GM12878 (cell line): ENCODE data around the gene TEX55. TPM values are rescaled to one million over a fixed set of nuclear protein-coding genes. Genes with fewer than 3 reads are reported as not detected.

ENCODE experiments used
- ATAC-seq: fragments of 200-7000 bp; cut with Tn5 transposase; 3 replicates; pipeline ENCODE4 v1.9.1; 2020; ENCODE audit warnings: mild to moderate bottlenecking, moderate library complexity
- BruUV-seq: library from RNA; stranded (reverse); fragments of 400-500 nt; replicated peaks from 2 replicates; lab custom pipeline; 2021; lab: Mats Ljungman, UMichigan
- CTCF ChIA-PET: fragments of 300-600 bp; sonication (Branson Sonifier 250); formaldehyde crosslinking; extraction: SDS; loops from one replicate; lab custom pipeline; 2021; ENCODE audit warnings: inconsistent platforms; lab: Yijun Ruan, JAX
- POLR2A ChIA-PET: fragments of 350-600 bp; formaldehyde crosslinking; extraction: SDS; loops from one replicate; lab custom pipeline; 2021; ENCODE audit warnings: inconsistent platforms; lab: Charles Lee
- RAD21 ChIA-PET: fragments of 300-600 bp; sonication (Branson Sonifier 250); formaldehyde crosslinking; loops from one replicate; lab custom pipeline; 2023; ENCODE audit warnings: antibody characterized with exemption; ENCODE audit not compliant: unreplicated experiment; lab: Charles Lee
- SMC1A ChIA-PET: fragments of 300-600 bp; sonication (Branson Sonifier 250); formaldehyde crosslinking; loops from one replicate; lab custom pipeline; 2023; ENCODE audit not compliant: unreplicated experiment, uncharacterized antibody; lab: Charles Lee
- DNase-seq: peaks from one replicate; pipeline ENCODE4 v3.0.0-alpha.2; 2011; ENCODE audit warnings: low read depth, low spot score
- FAIRE-seq: peaks from 3 replicates; lab custom pipeline; 2011; peaks lifted over from hg19 to GRCh38; lab: Jason Lieb, UNC
- H2AFZ ChIP-seq: 2 replicates; pipeline ENCODE4 v1.6.0; 2011; ENCODE audit warnings: low read depth, low read length, control low read depth; ENCODE audit not compliant: control insufficient read depth
- H3K27ac ChIP-seq: 2 replicates; pipeline ENCODE4 v1.5.1; 2011; ENCODE audit warnings: control low read depth; ENCODE audit not compliant: control insufficient read depth, insufficient read depth
- H3K27me3 ChIP-seq, 2 experiments: replicated peaks in 1 of 2; 2 replicates each; pipeline versions ENCODE4 v1.6.0 to v1.6.1; 2011; ENCODE audit warnings: low read length in 1 of 2; ENCODE audit not compliant: control insufficient read depth in 2 of 2, insufficient read depth in 2 of 2
- H3K36me3 ChIP-seq, 2 experiments: 2 replicates each; pipeline ENCODE4 v1.5.1; 2011; ENCODE audit warnings: low read length in 1 of 2; ENCODE audit not compliant: control insufficient read depth in 2 of 2, insufficient read depth in 2 of 2
- H3K4me1 ChIP-seq: 2 replicates; pipeline ENCODE4 v1.6.1; 2011; ENCODE audit warnings: mild to moderate bottlenecking, low read length, moderate library complexity, mixed read lengths; ENCODE audit not compliant: control insufficient read depth, insufficient read depth
- H3K4me2 ChIP-seq: 2 replicates; pipeline ENCODE4 v1.6.0; 2011; ENCODE audit warnings: control low read depth; ENCODE audit not compliant: control insufficient read depth, insufficient read depth
- H3K4me3 ChIP-seq: fragments of 200-600 bp; sonication (generic); 2 replicates; pipeline ENCODE4 v1.5.1; 2016
- H3K79me2 ChIP-seq: 2 replicates; pipeline ENCODE4 v1.6.0; 2011; ENCODE audit warnings: low read length; ENCODE audit not compliant: control insufficient read depth, insufficient read depth
- H3K9ac ChIP-seq: 2 replicates; pipeline ENCODE4 v1.8.0; 2011; ENCODE audit warnings: low read length, control low read depth, mixed read lengths; ENCODE audit not compliant: control insufficient read depth, insufficient read depth
- H3K9me3 ChIP-seq: replicated peaks from 3 replicates; pipeline ENCODE4 v1.5.1; 2011; ENCODE audit warnings: mild to moderate bottlenecking, low read length; ENCODE audit not compliant: control insufficient read depth, insufficient read depth
- H4K20me1 ChIP-seq: 2 replicates; pipeline ENCODE4 v1.6.0; 2011; ENCODE audit not compliant: control insufficient read depth, insufficient read depth
- BHLHE40 ChIP-seq, 2 experiments: fragments of 450-650 bp in 1 of 2; IDR thresholded peaks; 2 replicates each; pipeline ENCODE4 v1.6.1; 2011 to 2017; ENCODE audit warnings: low read depth in 2 of 2, borderline replicate concordance in 1 of 2, improper control_type of control experiment in 1 of 2, low read length in 1 of 2, mild to moderate bottlenecking in 1 of 2
- CREM ChIP-seq: IDR thresholded peaks from 2 replicates; pipeline ENCODE4 v1.6.1; 2014; ENCODE audit warnings: antibody characterized with exemption, low read depth
- ETV6 ChIP-seq, 2 experiments: fragments of 450-650 bp in 1 of 2; IDR thresholded peaks in 1 of 2; conservative IDR thresholded peaks in 1 of 2; 2 replicates each; pipeline ENCODE4 v1.6.1; 2014; ENCODE audit warnings: antibody characterized with exemption in 1 of 2, borderline replicate concordance in 1 of 2, low read depth in 1 of 2, mild to moderate bottlenecking in 1 of 2, moderate library complexity in 1 of 2
- FOXM1 ChIP-seq: IDR thresholded peaks from 2 replicates; pipeline ENCODE4 v1.6.1; 2012; ENCODE audit warnings: low read depth, mild to moderate bottlenecking, inconsistent platforms, low read length, moderate library complexity
- IKZF1 ChIP-seq: fragments of 450-650 bp; conservative IDR thresholded peaks from 2 replicates; pipeline ENCODE4 v1.6.1; 2017; ENCODE audit warnings: antibody characterized with exemption, mild to moderate bottlenecking
- KLF5 ChIP-seq: fragments of 450-650 bp; IDR thresholded peaks from 2 replicates; pipeline ENCODE4 v1.6.1; 2014; ENCODE audit warnings: mild to moderate bottlenecking; ENCODE audit not compliant: partially characterized antibody
- STAT3 ChIP-seq: IDR thresholded peaks from 2 replicates; pipeline ENCODE4 v1.6.1; 2011; ENCODE audit warnings: low read depth, low read length, improper control_type of control experiment
- YY1 ChIP-seq: IDR thresholded peaks from 2 replicates; pipeline ENCODE4 v1.6.1; 2011; ENCODE audit warnings: low read depth, mild to moderate bottlenecking, low read length
- ZBED1 ChIP-seq: IDR thresholded peaks from 2 replicates; pipeline ENCODE4 v1.6.1; 2016; ENCODE audit warnings: borderline replicate concordance
- WGBS: methylation state at CpG from one replicate; pipeline ENCODE4 v1.1.6; 2016; ENCODE audit warnings: low lambda C conversion rate; ENCODE audit not compliant: insufficient replicate concordance, insufficient coverage; ENCODE audit errors: missing lambda C conversion rate; 5-methylcytosine and 5-hydroxymethylcytosine counted together
- in situ Hi-C: fragments of 300-500 bp; cut with MboI; formaldehyde crosslinking; loops from 9 replicates; pipeline ENCODE4 v1.14.3; 2018; ENCODE audit warnings: mixed read lengths
- intact Hi-C: fragments of 100-400 bp; cut with micrococcal nuclease; formaldehyde crosslinking; loops from one replicate; pipeline ENCODE4 v1.14.2; 2022; ENCODE audit not compliant: unreplicated experiment
- polyA plus RNA-seq, 11 experiments: library from polyadenylated mRNA; depleted of rRNA in 4 of 11; unstranded in 6 of 11; stranded (reverse) in 5 of 11; fragments of >200 nt; fragmentation: Nextera tagmentation in 4 of 11; fragmentation: Illumina TruSeq in 1 of 11; extraction: Ambion mirVana in 4 of 11; extraction: Trizol in 1 of 11; gene quantifications; 1 replicate in 1 of 11; 2 replicates in 10 of 11; pipeline versions ENCODE4 v1.2.1 to v1.2.3, GENCODE V29; 2011 to 2016; ENCODE audit warnings: inconsistent platforms in 2 of 11, missing spikeins in 2 of 11, low read depth in 1 of 11
- total RNA-seq, 4 experiments: library from RNA; depleted of rRNA in 3 of 4; stranded (reverse); fragments of >200 nt in 3 of 4; fragmentation: Illumina TruSeq in 1 of 4; extraction: Trizol in 1 of 4; gene quantifications; 2 replicates each; pipeline versions ENCODE4 v1.2.1 to v1.2.3, GENCODE V29; 2013 to 2021
- TF ChIP-seq, protein P1 (sequence below): IDR thresholded peaks from 2 replicates; pipeline ENCODE4 v1.6.1; 2011; ENCODE audit warnings: mild to moderate bottlenecking, low read depth, low read length, moderate library complexity; ENCODE audit not compliant: insufficient replicate concordance
- TF ChIP-seq, protein P2 (sequence below): fragments of 450-650 bp; IDR thresholded peaks from 2 replicates; pipeline ENCODE4 v1.6.1; 2017; ENCODE audit warnings: mild to moderate bottlenecking, moderate library complexity
- TF ChIP-seq, protein P3 (sequence below): fragments of 150-350 bp; IDR thresholded peaks from 2 replicates; pipeline ENCODE4 v1.6.1; 2014; ENCODE audit warnings: mild to moderate bottlenecking, low read depth, low read length

TEX55 gene
- total and polyA plus RNA-seq, 10 of the 15 experiments (the other 5 are each of a cell fraction or from before 2014, with no cell fraction given) = not detected

- Histone ChIP-seq H3K36me3 (no peaks in the 10 kb centered on the region), H3K27ac (no peak overlapping the region), H3K9ac (no peak overlapping the region), H3K4me1 (no peaks in the 10 kb centered on the region), H4K20me1 (no peaks in the 10 kb centered on the region), H3K79me2 (no peaks in the 10 kb centered on the region), H2AFZ (no peak overlapping the region), H3K4me2 (no peak overlapping the region), H3K27me3 (no peaks in the 10 kb centered on the region), H3K4me3 (no peak overlapping the region), H3K9me3 (no peaks in the 10 kb centered on the region; the same call in 2 of the 3 replicates)
- ChIA-PET POLR2A (no interaction called here), CTCF (no interaction called here), SMC1A (no interaction called here), RAD21 (no interaction called here)
- no peak for ATAC-seq
- in situ Hi-C loops = no loop called here
- WGBS = 20% methylated on average over 2 of the region's 2 CpGs
- FAIRE-seq = no peak
- no TSS peak for BruUV-seq
- DNase-seq = no peak
- TF ChIP-seq FOXM1 (no peak), BHLHE40 (IDR thresholded peaks at IDR 0.05; ENCODE audit: borderline replicate concordance in 1 of 2, low read depth in 2 of 2, low read length in 1 of 2) (no peak), CREM (no peak), KLF5 (no peak), ZBED1 (no peak), YY1 (no peak), IKZF1 (no peak), ETV6 (conservative IDR thresholded peaks at IDR 0.05 in 1 of 2, IDR thresholded peaks at IDR 0.05 in 1 of 2; ENCODE audit: borderline replicate concordance in 1 of 2, low read depth in 1 of 2) (no peak), STAT3 (no peak)
- TF ChIP-seq, protein P1, sequence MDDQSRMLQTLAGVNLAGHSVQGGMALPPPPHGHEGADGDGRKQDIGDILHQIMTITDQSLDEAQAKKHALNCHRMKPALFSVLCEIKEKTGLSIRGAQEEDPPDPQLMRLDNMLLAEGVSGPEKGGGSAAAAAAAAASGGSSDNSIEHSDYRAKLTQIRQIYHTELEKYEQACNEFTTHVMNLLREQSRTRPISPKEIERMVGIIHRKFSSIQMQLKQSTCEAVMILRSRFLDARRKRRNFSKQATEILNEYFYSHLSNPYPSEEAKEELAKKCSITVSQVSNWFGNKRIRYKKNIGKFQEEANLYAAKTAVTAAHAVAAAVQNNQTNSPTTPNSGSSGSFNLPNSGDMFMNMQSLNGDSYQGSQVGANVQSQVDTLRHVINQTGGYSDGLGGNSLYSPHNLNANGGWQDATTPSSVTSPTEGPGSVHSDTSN = no peak
- TF ChIP-seq, protein P2, sequence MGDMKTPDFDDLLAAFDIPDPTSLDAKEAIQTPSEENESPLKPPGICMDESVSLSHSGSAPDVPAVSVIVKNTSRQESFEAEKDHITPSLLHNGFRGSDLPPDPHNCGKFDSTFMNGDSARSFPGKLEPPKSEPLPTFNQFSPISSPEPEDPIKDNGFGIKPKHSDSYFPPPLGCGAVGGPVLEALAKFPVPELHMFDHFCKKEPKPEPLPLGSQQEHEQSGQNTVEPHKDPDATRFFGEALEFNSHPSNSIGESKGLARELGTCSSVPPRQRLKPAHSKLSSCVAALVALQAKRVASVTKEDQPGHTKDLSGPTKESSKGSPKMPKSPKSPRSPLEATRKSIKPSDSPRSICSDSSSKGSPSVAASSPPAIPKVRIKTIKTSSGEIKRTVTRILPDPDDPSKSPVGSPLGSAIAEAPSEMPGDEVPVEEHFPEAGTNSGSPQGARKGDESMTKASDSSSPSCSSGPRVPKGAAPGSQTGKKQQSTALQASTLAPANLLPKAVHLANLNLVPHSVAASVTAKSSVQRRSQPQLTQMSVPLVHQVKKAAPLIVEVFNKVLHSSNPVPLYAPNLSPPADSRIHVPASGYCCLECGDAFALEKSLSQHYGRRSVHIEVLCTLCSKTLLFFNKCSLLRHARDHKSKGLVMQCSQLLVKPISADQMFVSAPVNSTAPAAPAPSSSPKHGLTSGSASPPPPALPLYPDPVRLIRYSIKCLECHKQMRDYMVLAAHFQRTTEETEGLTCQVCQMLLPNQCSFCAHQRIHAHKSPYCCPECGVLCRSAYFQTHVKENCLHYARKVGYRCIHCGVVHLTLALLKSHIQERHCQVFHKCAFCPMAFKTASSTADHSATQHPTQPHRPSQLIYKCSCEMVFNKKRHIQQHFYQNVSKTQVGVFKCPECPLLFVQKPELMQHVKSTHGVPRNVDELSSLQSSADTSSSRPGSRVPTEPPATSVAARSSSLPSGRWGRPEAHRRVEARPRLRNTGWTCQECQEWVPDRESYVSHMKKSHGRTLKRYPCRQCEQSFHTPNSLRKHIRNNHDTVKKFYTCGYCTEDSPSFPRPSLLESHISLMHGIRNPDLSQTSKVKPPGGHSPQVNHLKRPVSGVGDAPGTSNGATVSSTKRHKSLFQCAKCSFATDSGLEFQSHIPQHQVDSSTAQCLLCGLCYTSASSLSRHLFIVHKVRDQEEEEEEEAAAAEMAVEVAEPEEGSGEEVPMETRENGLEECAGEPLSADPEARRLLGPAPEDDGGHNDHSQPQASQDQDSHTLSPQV = no peak
- TF ChIP-seq, protein P3, sequence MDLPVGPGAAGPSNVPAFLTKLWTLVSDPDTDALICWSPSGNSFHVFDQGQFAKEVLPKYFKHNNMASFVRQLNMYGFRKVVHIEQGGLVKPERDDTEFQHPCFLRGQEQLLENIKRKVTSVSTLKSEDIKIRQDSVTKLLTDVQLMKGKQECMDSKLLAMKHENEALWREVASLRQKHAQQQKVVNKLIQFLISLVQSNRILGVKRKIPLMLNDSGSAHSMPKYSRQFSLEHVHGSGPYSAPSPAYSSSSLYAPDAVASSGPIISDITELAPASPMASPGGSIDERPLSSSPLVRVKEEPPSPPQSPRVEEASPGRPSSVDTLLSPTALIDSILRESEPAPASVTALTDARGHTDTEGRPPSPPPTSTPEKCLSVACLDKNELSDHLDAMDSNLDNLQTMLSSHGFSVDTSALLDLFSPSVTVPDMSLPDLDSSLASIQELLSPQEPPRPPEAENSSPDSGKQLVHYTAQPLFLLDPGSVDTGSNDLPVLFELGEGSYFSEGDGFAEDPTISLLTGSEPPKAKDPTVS = no peak
- intact Hi-C loops = no loop called here
Observed at GRCh38 chr3:119157971-119158370, 12.0 kb downstream of the TEX55 start.
